ENCODE results near the gene PPIL4. TPM values are rescaled to one million over a fixed set of nuclear protein-coding genes. Genes with fewer than 3 reads are reported as not detected.

PPIL4 gene
- total and polyA plus RNA-seq, 2 of the 13 experiments (the other 11 are each of a cell fraction or from before 2014, with no cell fraction given): 5.5 to 46.0 TPM

DNA sequence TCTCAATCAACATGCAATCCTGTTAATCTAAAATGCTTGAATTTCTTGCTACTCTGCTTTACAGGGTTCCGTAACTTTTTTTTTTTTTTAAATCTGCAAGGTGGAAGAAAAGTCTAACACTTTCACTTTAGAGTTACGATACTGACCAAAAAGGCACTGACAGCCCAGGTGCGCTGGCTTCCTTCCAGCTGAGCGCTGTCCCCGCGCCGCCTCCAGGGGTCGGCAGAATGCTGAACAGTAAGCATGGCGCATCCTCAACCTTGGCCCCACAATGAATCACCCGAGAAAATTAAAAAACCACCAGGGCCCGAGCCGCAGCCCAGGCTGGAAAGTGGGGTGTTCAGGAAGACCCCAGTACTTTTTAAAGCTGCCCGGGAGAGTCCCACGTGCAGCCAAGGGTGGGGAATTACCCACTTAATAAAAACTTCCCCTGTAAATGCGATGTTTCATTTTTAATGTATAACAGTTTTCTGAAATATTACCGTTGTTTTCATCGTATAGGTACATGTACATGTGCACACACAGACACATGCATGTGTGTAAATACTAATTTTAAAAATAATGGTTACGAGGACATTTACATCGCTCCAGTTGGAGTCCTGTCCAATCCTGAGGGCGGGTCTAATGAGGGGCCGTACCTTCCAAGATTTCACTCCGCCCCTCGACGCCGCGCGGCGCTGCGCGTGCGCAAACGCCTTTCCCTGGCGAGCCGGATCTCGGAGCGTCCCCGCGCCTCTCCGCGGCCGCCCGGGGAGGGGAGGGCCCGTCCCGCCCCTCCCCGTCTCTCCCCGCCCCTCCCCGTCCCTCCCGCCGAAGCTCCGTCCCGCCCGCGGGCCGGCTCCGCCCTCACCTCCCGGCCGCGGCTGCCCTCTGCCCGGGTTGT is 19.9 kb upstream of the PPIL4 start, which contains the start of gene GINM1 (continued):
- TF ChIP-seq, protein P1, sequence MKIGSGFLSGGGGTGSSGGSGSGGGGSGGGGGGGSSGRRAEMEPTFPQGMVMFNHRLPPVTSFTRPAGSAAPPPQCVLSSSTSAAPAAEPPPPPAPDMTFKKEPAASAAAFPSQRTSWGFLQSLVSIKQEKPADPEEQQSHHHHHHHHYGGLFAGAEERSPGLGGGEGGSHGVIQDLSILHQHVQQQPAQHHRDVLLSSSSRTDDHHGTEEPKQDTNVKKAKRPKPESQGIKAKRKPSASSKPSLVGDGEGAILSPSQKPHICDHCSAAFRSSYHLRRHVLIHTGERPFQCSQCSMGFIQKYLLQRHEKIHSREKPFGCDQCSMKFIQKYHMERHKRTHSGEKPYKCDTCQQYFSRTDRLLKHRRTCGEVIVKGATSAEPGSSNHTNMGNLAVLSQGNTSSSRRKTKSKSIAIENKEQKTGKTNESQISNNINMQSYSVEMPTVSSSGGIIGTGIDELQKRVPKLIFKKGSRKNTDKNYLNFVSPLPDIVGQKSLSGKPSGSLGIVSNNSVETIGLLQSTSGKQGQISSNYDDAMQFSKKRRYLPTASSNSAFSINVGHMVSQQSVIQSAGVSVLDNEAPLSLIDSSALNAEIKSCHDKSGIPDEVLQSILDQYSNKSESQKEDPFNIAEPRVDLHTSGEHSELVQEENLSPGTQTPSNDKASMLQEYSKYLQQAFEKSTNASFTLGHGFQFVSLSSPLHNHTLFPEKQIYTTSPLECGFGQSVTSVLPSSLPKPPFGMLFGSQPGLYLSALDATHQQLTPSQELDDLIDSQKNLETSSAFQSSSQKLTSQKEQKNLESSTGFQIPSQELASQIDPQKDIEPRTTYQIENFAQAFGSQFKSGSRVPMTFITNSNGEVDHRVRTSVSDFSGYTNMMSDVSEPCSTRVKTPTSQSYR (CRISPR knock-in tag; IDR thresholded peaks at IDR 0.05; ENCODE audit: borderline replicate concordance): no peak
- TF ChIP-seq, protein P2, sequence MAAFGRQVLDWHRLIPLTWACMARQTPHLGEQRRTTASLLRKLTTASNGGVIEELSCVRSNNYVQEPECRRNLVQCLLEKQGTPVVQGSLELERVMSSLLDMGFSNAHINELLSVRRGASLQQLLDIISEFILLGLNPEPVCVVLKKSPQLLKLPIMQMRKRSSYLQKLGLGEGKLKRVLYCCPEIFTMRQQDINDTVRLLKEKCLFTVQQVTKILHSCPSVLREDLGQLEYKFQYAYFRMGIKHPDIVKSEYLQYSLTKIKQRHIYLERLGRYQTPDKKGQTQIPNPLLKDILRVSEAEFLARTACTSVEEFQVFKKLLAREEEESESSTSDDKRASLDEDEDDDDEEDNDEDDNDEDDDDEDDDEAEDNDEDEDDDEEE (CRISPR knock-in tag; IDR thresholded peaks at IDR 0.05): no peak
- no peak; the same call in 1 of the 2 replicates for TF ChIP-seq ZNF543 (CRISPR knock-in tag; IDR thresholded peaks at IDR 0.05)
- TF ChIP-seq TBL1XR1 (IDR thresholded peaks at IDR 0.05; ENCODE audit: borderline replicate concordance, low read length, partially characterized antibody): no peak
- 0 out of 2 replicates have a peak, but pooled peaks have one; percentile 14 for TF ChIP-seq THAP11 (CRISPR knock-in tag; IDR thresholded peaks at IDR 0.05)
- TF ChIP-seq NR2F6 (IDR thresholded peaks at IDR 0.05): no peak
- TF ChIP-seq NR2F6 (CRISPR knock-in tag; IDR thresholded peaks at IDR 0.05): peak; percentile 39; the same call in 1 of the 2 replicates
- no peak for TF ChIP-seq ZNF652 (CRISPR knock-in tag; IDR thresholded peaks at IDR 0.05; ENCODE audit: borderline replicate concordance, low read depth)
- 0 out of 2 replicates have a peak, but pooled peaks have one; percentile 60 for TF ChIP-seq ZNF232 (CRISPR knock-in tag; IDR thresholded peaks at IDR 0.05; ENCODE audit: borderline replicate concordance)
- TF ChIP-seq MIXL1 (CRISPR knock-in tag; IDR thresholded peaks at IDR 0.05): no peak; the same call in 1 of the 2 replicates
- TF ChIP-seq HOXA3 (CRISPR knock-in tag; IDR thresholded peaks at IDR 0.05): peak; percentile 62
- TF ChIP-seq EHMT2 (IDR thresholded peaks at IDR 0.05; ENCODE audit: borderline replicate concordance, low read depth, low read length): peak; percentile 62; the same call in 1 of the 2 replicates
- TF ChIP-seq ZNF225 (CRISPR knock-in tag; IDR thresholded peaks at IDR 0.05): 0 out of 2 replicates have a peak, but pooled peaks have one; percentile 21
- TF ChIP-seq, protein P3, sequence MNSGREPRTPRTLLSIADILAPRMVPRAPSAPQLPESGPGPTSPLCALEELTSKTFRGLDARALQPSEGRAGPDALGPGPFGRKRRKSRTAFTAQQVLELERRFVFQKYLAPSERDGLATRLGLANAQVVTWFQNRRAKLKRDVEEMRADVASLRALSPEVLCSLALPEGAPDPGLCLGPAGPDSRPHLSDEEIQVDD (CRISPR knock-in tag; IDR thresholded peaks at IDR 0.05; ENCODE audit: borderline replicate concordance): no peak
- TF ChIP-seq ZNF17 (CRISPR knock-in tag; IDR thresholded peaks at IDR 0.05): no peak
- TF ChIP-seq ZNF556 (CRISPR knock-in tag; IDR thresholded peaks at IDR 0.05; ENCODE audit: borderline replicate concordance): no peak
- TF ChIP-seq WIZ (CRISPR knock-in tag; IDR thresholded peaks at IDR 0.05): no peak
- no peak for TF ChIP-seq ZFX (CRISPR knock-in tag; IDR thresholded peaks at IDR 0.05; ENCODE audit: low read depth)
- no peak; the same call in 1 of the 2 replicates for TF ChIP-seq ZSCAN30 (CRISPR knock-in tag; IDR thresholded peaks at IDR 0.05)
- no peak for TF ChIP-seq ZNF75D (CRISPR knock-in tag; IDR thresholded peaks at IDR 0.05; ENCODE audit: borderline replicate concordance)
- TF ChIP-seq, protein P4, sequence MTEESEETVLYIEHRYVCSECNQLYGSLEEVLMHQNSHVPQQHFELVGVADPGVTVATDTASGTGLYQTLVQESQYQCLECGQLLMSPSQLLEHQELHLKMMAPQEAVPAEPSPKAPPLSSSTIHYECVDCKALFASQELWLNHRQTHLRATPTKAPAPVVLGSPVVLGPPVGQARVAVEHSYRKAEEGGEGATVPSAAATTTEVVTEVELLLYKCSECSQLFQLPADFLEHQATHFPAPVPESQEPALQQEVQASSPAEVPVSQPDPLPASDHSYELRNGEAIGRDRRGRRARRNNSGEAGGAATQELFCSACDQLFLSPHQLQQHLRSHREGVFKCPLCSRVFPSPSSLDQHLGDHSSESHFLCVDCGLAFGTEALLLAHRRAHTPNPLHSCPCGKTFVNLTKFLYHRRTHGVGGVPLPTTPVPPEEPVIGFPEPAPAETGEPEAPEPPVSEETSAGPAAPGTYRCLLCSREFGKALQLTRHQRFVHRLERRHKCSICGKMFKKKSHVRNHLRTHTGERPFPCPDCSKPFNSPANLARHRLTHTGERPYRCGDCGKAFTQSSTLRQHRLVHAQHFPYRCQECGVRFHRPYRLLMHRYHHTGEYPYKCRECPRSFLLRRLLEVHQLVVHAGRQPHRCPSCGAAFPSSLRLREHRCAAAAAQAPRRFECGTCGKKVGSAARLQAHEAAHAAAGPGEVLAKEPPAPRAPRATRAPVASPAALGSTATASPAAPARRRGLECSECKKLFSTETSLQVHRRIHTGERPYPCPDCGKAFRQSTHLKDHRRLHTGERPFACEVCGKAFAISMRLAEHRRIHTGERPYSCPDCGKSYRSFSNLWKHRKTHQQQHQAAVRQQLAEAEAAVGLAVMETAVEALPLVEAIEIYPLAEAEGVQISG (CRISPR knock-in tag; IDR thresholded peaks at IDR 0.05): 0 out of 2 replicates have a peak, but pooled peaks have one; percentile 47
- TF ChIP-seq ZNF256 (CRISPR knock-in tag; conservative IDR thresholded peaks at IDR 0.05): no peak
- 0 out of 2 replicates have a peak, but pooled peaks have one; percentile 32 for TF ChIP-seq MIER2 (CRISPR knock-in tag; IDR thresholded peaks at IDR 0.05)
- 0 out of 2 replicates have a peak, but pooled peaks have one; percentile 15 for TF ChIP-seq FOXO1 (CRISPR knock-in tag; IDR thresholded peaks at IDR 0.05)
